A673 (cell line): ENCODE measurements around the gene TGM6.

Experiments
- CTCF ChIP-seq: fragments of 300-800, 200-600 bp; sonication (generic); conservative IDR thresholded peaks from 2 replicates; pipeline ENCODE4 v1.5.1; 2017; ENCODE audit warnings: low read depth, mild to moderate bottlenecking, antibody characterized with exemption, low read length, moderate library complexity, mixed read lengths
- EZH2 ChIP-seq: fragments of 200-600 bp; sonication (generic); IDR thresholded peaks from 2 replicates; pipeline ENCODE4 v1.6.1; 2017; ENCODE audit warnings: borderline replicate concordance, low read depth, mild to moderate bottlenecking, mixed read lengths, antibody characterized with exemption, low read length; ENCODE audit not compliant: poor library complexity, severe bottlenecking

GRCh38 chr20:2337142-2337541 lies 43.6 kb upstream of the TGM6 start:
- no peak for TF ChIP-seq CTCF
- TF ChIP-seq EZH2, result no peak
